D341Med (cell line): ENCODE measurements around the gene ALG14.
"Not testable (repeated sequence)": the region's sequence is repeated elsewhere in the genome, so short reads cannot be mapped to it uniquely, and the experiment has no call there.

Experiments used
- DNase-seq: peaks from one replicate; pipeline ENCODE4 v3.0.0; 2012; ENCODE audit warnings: low spot score

ALG14 gene

DNA sequence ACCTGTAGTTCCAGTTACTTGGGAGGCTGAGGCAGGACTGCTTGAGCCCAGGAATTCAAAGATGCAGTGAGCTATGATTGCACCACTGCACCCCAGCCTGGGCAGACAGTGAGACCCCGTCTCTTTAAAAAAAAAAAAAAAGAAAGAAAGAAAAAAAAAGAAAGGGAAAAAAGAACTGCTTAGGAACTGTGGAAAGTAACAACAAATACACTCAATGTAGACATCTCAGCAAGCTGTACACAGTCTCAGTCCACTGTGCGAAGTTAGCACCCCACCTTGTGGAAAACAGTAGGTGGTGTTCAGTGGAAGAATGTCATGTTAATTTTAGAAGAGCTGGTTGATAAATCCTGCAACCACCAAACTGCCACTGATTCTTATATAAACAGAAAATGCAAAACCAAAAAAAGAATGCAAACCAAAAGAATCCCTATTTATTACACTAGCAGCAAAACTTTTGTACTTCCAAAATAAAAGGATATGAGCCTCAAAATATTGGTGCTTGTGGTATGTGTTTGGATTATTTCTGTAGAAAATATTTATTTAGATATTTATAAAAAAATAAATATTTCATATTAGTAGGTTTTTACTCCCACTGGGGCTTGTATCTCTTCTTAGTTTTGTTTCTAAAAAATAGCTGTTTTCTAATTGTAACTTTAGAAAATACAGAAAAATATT lies 31.1 kb downstream of the ALG14 start:
- DNase-seq = peak; percentile 54

DNA sequence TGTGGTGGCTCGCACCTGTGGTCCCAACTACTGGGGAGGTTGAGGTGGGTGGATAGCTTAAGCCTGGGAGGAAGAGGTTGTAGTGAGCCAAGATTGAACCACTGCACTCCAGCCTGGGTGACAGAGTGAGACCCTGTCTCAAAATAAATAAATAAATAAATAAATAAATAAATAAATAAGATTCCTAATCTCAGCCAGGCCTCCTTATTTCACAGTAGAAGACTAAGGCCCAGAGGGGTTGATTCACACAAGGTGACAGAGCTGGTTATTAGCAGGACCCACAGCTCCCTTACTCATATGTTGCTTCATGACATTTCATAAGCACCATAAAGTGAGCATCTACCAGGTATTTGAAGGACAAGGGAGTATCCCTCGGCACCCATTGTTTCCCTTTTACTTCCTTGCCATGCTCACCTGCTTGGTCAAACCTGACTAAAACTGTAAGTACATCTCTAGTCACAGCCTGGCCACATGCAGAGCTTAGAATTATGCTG lies 32.7 kb downstream of the ALG14 start:
- no peak for DNase-seq

DNA sequence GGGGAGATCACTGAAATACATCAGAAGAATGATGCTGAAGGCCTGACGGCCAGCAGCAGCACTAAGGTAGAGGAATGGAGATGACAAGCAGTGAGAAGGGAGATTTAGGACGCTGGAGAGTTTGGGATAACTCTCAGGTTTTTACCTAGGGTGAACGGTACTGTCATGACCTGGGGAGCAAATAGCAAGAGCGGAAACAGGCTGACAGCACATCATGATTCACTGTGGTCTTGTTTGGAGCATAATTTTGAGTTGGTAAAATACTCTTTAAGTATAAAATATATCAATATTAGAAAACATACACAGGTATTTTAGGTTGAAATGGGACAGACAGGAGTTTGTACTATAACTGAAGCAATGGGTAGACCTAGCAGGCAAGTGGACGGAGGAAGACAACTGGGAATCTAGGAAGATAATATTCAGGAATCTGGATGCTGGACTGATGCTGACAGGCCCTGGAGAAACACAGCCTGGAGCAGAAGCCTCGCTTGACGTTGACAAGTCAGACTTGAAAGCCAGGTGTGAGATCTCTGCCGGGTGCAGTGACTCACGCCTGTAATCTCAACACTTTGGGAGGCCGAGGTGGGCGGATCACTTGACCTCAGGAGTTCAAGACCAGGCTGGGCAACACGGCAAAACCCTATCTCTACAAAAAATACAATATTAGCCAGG lies 33.3 kb downstream of the ALG14 start:
- DNase-seq = no peak

DNA sequence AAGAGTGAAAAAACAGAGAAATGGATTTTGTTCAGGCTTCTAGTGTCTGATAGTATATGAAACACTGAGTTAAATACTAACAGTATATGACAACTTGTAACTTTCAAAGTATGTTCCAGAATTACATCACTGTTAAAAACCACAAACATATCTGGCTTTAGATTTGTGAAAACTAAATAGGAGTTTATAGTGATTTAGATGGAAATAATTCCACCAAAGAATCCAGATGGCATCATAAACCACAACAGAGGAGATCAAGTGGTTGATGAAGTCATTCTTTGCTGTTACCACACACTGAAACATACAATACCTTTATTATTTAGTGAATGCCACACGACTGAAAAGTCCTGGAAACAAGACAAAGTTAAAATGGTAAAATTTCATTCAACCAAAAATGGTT lies 37.2 kb downstream of the ALG14 start:
- no peak for DNase-seq

DNA sequence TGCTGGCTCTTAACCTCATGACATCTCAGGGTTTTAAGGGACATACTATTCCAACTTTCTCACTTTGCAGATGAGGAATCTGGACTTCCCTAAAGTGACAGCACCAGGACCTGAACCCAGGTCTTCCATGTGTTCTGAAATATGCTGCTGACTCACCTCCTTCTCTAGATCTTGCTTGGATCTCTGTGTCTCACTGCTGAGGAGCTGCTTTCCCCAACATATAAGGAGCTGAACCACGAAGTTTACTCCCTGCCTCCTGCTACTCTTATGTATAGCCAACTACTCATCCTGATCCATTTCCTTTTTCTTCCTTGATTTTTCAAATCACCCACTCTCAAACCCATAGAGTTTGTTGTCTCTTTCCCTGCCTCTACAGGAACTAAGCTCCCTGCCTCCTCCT lies 38.2 kb downstream of the ALG14 start:
- DNase-seq = no peak

DNA sequence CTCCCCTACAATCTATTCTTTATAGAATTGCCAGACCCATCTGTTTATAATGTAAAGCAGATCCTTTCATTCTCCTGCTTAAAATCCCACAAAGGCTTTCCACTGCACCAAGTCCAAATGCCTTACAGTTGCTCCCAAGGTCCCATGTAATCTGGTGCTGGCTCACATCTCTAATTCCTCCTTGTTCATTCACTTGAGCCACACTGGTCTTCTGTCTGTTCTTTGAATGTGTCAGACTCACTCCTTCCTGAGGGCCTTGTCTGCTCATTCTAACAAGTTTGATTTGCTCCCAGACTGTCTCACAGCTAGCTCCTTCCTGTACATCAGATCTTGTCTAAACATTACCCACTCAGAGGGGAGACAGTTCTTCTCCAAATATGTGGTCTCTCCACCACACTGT lies 38.9 kb downstream of the ALG14 start:
- DNase-seq = no peak

DNA sequence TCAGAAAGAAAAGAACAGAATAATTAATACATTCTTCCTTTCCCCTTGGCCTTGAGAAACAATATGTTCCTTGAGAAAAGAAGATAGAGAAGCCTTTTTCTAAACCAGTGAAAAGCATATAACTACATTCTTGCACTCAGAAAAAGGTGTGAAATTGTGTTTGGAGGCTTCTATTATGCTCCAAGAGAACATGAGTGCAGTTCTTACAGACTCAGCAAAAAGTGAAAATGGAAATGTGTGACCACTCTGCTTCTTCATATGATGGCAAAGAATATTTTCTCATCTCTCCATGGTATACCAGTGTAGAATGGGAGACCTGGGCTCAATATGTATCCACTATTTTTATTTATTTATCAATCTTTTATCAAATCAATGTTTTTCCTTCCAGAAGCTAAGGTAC lies 43.2 kb downstream of the ALG14 start:
- DNase-seq = no peak

DNA sequence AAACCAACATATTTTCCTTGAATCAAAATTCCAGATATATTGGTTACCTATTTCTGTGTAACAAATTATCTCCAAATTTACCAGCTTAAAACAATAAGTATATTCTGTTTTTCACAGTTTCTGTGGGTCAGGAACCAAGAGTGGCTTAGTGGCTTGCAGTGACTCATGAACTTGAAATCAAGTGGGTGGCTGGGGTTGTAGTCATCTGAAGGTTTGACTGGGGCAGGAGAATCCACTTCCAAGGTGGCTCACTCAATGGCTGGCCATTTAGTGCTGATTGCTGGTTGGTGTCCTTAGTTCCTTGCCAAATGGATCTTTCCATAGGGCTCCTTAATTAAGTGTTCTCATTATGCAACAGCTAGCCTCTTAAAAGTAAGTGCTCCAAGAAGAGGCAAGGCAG lies 43.8 kb downstream of the ALG14 start:
- no peak for DNase-seq

DNA sequence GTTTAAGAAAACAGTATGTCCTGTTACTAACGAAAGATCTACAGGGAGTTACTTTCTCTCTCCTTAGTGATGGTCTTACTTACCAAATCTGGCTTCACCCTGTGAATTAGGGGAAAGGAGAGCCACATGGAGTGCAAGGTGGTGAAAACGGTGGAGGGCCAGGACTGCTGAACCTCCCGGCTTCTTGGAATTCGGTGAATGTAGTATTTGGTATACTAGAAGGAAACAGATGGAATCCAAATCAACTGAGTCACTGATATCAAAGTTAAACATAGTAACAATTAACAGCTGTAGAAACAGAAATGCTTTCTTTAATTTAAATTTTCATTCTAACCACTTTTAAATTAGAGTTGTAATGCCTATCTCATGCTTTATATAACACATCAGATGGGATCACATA lies 45.7 kb downstream of the ALG14 start:
- DNase-seq = no peak

DNA sequence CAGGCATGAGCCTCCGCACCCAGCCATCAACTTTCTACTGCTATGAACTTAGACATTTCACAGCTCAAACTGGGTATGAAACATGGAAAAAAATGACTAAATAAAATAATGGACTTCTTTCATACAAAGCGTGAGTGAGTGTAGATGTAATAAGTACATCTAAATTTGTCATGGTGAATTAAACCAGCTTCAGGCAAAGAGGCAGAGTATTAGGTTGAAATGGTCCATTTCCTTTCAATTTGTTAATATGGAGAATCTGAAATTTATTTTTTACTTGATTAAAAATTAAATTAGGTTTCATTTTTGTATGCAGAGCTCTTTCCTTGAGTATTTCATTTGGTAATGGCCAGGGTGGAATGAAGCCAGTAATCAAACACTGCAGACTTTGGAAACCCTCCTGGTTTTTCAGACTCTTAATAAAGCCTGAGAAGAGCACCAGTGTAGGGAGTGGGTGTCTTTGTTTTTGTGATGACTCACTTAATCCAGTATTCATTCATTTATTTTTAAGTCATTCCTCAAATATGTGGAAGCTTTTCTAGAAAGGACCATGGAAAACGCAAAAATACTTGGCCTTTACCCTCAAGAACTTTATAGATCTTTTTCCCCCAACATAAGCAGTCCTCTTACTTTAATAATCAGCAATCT lies 49.2 kb downstream of the ALG14 start:
- DNase-seq = no peak

DNA sequence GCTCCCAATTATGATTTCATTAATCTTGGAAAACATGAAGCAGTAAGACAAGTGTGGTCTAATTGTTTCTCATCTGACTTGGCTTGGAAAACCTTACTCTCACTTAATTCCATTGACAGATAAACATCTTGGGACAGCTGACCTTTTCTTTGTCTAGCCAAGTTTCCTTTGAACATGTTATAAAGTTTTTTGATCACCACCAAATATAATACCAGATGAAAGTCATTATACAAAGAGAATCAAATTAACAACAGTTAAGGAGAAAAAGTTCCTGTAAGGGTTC lies 50.2 kb downstream of the ALG14 start:
- no peak for DNase-seq

DNA sequence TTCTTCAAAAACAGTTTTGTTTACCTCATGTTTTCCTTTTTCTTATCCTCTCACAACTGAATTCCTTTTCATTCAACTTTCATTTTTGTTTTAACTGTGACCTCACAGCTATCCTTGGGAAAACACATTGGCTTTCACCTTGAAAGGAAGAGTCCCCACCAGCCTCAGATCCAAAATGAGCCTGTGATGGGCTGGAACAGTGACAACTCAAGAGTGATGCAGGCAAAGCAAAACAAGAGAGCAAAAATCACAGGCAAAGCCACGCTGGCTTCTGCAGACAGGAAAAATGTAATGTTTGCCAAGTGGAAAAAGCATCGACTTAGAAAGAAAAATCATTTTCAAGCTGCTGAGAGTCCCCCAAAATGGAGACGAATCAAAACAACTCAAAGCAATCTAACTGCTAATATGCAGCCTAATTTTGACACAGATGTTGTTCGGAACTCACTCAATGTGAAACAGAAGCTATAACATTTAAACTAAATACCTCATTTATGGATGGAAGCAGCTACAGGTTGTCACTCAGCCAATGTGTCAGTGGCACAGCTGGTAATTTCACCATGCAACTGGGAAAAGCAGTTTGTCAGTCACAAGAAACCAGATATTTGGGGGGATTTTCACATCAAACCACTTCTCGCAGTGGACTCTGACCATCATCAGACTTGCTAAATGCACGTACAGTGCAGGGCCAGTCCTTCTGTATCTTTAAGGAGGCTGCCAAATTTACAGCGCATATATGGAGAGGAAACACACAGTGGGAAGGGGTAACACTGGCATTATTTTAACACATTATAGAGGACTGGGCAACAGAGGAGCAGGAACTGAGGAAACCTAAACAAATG lies 50.7 kb downstream of the ALG14 start:
- no peak for DNase-seq

DNA sequence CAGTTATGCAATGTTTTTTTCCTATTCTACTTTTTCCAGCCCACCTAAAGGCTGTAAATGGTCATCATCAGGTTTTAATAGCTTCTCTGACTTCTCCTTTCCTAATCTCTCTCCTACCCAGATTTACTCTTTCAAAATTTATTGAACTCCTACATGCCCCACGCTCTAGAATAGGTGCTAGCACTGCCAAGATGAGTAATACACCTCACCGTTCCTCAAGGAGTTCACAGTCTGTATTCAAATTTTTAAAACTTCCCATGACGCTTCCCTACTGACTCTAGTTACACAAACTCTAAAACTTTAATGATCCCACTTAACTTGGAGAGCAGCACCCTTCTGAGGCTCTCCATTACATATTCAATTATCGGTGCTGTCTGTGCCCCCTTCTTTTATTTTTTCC lies 51.6 kb downstream of the ALG14 start:
- DNase-seq = no peak

DNA sequence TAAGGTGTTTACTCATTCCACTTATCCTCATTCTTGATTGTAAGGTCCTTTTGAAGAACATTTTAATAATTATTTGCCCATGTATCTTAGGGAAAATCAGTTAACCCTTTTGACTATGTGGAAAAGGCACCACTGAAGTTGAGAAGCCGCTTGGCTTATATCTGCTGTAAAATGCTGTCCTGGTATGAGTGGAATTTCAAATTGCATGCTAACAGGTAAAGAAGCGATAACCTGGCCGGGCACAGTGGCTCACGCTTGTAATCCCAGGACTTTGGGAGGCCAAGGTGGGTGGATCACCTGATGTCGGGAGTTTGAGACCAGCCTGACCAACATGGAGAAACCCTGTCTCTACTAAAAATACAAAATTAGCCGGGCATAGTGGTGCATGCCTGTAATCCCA lies 53.3 kb downstream of the ALG14 start:
- not testable (repeated sequence) for DNase-seq

DNA sequence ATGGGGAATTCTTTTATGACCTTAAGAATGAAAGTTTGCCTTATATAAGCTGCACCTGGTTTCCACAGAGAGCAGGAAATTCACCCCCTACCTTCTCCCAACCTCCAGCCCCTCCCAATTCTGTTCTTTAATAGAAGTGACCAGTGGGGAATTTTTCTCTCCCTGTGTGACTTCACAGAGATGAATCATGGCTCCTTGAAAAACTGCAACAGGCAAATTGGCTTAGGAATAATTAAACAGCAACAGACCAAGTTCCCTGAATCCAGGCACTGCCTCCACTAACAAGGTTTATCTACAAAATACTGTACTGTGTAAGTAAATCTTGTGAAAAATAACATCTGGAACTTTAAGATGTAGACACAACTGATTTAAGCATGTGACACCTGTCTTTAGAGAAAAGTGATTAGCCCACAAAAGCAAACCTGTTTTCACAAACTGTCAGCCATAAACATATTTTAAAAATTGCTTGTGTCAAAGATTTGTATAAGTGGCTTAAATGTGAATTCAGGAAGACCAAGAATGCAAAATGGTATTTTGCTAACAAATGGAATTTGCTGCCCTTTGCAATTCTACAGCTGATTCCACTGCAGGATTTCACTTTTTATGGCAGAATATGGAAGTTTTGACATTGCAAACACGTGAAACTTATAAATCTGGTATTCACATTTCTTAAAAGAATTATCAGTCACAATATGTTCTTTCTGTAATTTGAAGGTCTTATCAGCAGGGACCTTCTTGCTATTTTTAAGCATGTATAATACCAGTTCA lies 54.0 kb downstream of the ALG14 start:
- DNase-seq = no peak

DNA sequence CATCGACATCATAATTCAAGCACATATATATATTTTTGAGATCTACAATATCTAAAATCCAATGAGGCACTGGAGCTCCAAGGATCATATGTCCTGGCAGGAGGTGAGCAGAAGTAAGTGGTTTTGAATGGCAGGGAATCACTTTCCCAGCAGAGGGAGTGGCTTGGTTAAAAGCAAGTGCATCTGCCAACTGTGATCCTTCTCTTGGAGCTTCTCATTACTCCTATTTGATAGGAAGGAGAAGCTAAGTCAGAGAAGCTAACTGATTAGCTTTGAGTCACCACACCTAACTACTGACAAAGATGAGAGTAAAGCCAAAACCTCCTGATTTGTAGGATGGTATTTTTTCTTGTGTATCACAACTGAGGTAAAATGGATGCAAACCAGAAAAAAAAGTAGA lies 55.0 kb downstream of the ALG14 start:
- no peak for DNase-seq

DNA sequence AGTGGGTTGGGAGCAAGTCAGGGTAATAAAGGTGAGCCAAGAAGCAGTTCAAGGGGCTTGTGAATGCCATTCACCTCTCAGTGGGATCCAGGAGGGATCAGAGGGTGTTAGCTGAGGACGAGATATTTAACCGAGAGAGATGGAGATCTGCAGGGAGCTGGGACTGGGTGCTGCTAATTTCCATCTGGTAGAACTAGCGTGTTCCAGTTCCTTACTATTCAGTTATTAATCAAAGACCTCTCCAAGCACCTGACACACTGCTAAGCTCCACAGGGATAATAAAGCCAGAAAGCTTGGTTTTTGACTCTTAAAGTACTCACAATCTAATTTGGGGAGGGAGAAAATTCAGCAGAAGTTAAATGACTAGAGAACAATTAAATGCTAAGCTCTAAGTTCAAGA lies 57.7 kb downstream of the ALG14 start:
- no peak for DNase-seq

DNA sequence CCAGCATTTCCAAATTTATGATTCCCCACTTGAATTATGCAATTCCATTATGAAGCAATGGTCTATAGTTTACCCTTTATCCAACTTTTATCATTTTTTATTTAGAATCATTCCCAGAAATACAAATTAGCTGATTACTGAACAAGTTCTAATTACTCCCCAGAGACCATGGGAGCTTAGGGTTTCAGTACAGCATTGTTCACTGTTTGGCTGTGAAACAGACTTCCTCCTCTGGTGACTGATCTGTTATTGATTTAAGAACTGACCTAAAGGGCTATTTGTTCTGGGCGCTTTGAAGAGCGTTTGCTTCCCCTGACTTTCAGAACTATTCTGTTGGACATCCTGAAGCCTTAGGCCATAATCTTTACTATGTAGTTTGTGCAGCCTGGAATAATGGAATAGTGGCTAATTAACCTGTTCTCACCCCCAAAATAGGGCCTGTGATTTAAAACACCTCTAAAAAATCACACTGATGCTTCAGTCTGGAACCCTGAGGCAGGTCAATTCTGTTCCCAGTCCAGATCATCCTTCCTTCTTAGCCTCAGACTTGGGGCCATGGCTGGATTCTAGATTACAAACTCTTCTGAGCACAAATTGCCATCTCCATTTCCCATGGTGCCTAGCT lies 58.7 kb downstream of the ALG14 start:
- no peak for DNase-seq

DNA sequence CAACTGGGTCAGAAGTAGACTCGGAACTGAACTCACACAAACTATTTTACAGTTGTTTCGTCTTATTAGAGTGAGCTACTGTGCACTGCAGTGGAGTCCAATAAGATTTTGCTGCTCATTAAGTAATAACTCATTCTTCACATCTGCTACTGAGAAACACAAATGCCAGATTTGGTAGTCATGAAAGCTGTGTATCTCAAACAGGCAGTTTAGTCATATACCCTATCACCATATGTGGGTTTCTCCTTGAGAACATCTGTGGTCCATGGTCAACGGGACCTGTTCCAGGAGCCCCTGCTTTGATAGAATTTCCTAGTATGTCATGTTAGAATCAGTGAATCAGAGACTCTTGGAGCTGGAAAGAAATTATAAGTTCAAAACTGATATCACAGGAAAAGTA lies 60.4 kb downstream of the ALG14 start:
- no peak for DNase-seq

DNA sequence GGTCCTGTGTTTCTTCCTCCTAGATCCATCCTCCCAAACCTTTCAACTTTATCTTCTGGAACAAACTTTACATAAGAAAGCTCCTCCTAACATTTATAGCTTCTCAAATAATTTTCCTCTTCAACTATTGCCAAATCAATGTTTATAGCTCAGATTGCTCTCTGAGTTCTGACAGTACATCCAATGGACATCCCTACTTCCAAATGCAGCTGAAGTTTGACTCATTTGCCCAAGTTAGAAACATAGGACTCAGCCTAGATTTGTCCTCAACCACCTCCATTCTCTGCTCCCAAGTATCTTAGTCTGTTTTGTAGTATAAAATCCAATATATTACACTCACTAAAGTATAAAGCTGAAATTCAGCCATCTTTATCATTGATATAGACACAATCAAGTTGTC lies 62.6 kb downstream of the ALG14 start:
- no peak for DNase-seq

DNA sequence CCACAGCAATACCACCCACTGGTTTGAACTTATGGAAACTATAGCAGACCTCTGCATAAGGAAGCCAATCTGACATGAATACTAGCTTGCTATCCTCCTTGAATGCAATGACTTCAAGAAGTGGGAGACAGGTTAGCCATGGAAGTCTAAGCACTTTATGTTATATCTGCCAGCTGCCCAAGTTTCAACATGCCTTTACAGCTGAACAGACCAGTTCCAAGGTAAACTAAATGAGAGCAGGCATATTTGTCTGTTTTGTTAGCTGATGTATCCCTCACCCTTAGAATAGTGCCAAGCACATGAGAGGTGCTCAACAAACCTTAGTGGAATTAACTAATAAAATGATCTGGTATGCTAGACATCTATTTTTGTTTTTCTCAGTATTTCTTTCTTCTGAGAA lies 65.1 kb downstream of the ALG14 start:
- no peak for DNase-seq

DNA sequence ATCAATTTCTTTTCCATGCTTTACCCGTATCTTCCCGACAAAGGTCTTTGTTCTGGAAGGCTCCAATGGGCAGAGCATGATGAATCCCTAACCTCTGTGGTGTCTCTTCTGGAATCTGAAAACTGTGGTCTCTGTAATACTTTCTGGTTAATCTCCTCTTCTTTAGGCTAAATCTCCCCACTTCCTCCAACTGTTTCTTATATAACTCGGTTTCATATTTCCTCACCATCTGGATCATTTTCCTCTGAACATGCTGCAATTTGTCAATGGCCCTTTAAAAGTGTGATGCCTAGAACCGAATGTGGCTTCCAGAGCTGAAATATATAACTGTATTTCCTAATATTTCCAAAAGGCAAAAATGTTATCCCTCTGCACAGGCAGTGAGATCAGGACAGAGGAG lies 66.1 kb downstream of the ALG14 start:
- DNase-seq = peak; percentile 25
